GM12891 (cell line): ENCODE measurements around the gene CACNA1H.

Experiments used
- PAX5 ChIP-seq: IDR thresholded peaks from 2 replicates; pipeline ENCODE4 v1.6.1; 2011; ENCODE audit warnings: low read length, moderate library complexity, mild to moderate bottlenecking; ENCODE audit not compliant: insufficient read depth, severe bottlenecking
- POLR2A ChIP-seq: IDR thresholded peaks from 2 replicates; pipeline ENCODE4 v1.6.1; 2011; ENCODE audit warnings: low read depth, low read length, control low read depth
- POLR2AphosphoS5 ChIP-seq: IDR thresholded peaks from 2 replicates; pipeline ENCODE4 v1.6.1; 2011; ENCODE audit warnings: low read depth, low read length, control low read depth
- POU2F2 ChIP-seq: IDR thresholded peaks from 2 replicates; pipeline ENCODE4 v1.6.1; 2011; ENCODE audit warnings: low read depth, mild to moderate bottlenecking, control low read depth, low read length, moderate library complexity

DNA sequence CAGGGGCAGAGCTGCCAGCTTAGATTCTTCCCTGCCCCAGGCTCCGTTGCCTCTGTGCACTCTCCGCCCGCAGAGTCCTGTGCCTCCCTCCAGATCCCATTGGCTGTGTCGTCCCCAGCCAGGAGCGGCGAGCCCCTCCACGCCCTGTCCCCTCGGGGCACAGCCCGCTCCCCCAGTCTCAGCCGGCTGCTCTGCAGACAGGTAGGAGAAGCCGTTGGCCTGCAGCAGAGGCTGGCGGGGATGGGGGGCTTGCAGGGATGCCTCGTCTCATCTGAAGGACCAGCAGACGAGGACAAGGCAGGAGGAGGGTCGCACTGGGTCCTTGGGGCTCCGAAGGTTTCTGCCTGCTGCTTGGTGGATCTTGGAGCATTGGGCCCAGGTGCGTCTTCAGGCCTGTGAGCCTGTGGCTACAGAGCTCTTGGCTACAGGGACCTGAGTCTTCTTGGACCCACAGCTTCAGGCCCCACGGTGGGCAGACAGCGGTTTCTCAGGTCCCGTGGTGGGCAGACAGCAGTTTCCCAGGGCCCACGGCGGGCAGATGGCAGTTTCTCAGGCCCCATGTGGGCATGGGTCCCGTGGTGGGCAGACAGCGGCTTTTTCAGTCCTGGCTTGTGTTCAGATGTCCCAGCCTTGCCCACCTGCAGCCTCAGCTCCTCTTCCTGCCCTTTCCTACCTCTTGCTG, 66.2 kb downstream of the CACNA1H start:
- TF ChIP-seq POLR2A: no peak
- no peak for TF ChIP-seq POLR2AphosphoS5
- TF ChIP-seq POU2F2: no peak
- no peak for TF ChIP-seq PAX5
